Right lobe of liver (tissue), 4 donors: Measurements from ENCODE around the gene HCAR2.

ENCODE experiments used
- POLR2A ChIP-seq: fragments of 450-650 bp; IDR thresholded peaks from one replicate; pipeline ENCODE4 v1.6.1; 2017; ENCODE audit warnings: antibody characterized with exemption, mild to moderate bottlenecking
- TF ChIP-seq, protein P1 (sequence below), 4 donors: fragments of 200-600 bp in 3 of 4; fragments of 450-650 bp in 1 of 4; IDR thresholded peaks; one replicate each; pipeline versions ENCODE4 v1.5.1 to v1.8.0; 2016 to 2022; ENCODE audit warnings: antibody characterized with exemption in 4 of 4, mild to moderate bottlenecking in 2 of 4
- donor health status: DM: no; HTN: no; CAD: no.
- donor health status: DM: no; HTN: no; CAD: no.
- donor health status: DM: no; HTN: yes; CAD: no.

GRCh38 chr12:122661246-122661645 lies 41.9 kb downstream of the HCAR2 start:
- TF ChIP-seq, protein P1, sequence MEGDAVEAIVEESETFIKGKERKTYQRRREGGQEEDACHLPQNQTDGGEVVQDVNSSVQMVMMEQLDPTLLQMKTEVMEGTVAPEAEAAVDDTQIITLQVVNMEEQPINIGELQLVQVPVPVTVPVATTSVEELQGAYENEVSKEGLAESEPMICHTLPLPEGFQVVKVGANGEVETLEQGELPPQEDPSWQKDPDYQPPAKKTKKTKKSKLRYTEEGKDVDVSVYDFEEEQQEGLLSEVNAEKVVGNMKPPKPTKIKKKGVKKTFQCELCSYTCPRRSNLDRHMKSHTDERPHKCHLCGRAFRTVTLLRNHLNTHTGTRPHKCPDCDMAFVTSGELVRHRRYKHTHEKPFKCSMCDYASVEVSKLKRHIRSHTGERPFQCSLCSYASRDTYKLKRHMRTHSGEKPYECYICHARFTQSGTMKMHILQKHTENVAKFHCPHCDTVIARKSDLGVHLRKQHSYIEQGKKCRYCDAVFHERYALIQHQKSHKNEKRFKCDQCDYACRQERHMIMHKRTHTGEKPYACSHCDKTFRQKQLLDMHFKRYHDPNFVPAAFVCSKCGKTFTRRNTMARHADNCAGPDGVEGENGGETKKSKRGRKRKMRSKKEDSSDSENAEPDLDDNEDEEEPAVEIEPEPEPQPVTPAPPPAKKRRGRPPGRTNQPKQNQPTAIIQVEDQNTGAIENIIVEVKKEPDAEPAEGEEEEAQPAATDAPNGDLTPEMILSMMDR (IDR thresholded peaks at IDR 0.05), result no peak
- no peak for TF ChIP-seq POLR2A
